Muscle layer of duodenum (tissue), 2 donors: ENCODE data around the gene ASCC1.

ENCODE experiments used
- H3K27ac ChIP-seq: one replicate; pipeline ENCODE4 v1.7.0; 2013; ENCODE audit warnings: mild to moderate bottlenecking, low read length
- H3K27me3 ChIP-seq: one replicate; pipeline ENCODE4 v1.7.0; 2013; ENCODE audit warnings: low read depth, mild to moderate bottlenecking, control low read depth, low read length
- H3K36me3 ChIP-seq, 2 donors: one replicate each; pipeline ENCODE4 v1.7.0; 2013; ENCODE audit warnings: low read length in 2 of 2, control low read depth in 1 of 2, mild to moderate bottlenecking in 1 of 2; ENCODE audit not compliant: insufficient read depth in 2 of 2, control insufficient read depth in 1 of 2
- H3K4me1 ChIP-seq, 2 donors: one replicate each; pipeline ENCODE4 v1.7.0; 2013; ENCODE audit warnings: low read length in 2 of 2, mild to moderate bottlenecking in 2 of 2, control low read depth in 1 of 2, moderate library complexity in 1 of 2; ENCODE audit not compliant: insufficient read depth in 2 of 2, control insufficient read depth in 1 of 2
- H3K4me3 ChIP-seq, 2 donors: one replicate each; pipeline ENCODE4 v1.7.0; 2013; ENCODE audit warnings: low read length in 2 of 2, low read depth in 1 of 2, mild to moderate bottlenecking in 1 of 2
- H3K9me3 ChIP-seq, 2 donors: one replicate each; pipeline ENCODE4 v1.7.0; 2013; ENCODE audit warnings: low read length in 2 of 2, control low read depth in 1 of 2, mild to moderate bottlenecking in 1 of 2; ENCODE audit not compliant: control insufficient read depth in 1 of 2
- donor health status: healthy.

Gene ASCC1

GRCh38 chr10:72075376-72076115, 140.5 kb downstream of the ASCC1 start:
- Histone ChIP-seq H3K4me1 (no peaks in the 10 kb centered on the region), H3K27me3 (no peaks in the 10 kb centered on the region), H3K36me3 (peaks cover 0 to 3% of the 10 kb centered on the region in 2 donors), H3K9me3 (no peaks in the 10 kb centered on the region), H3K27ac (no peak overlapping the region), H3K4me3 (no peak overlapping the region)

- Histone ChIP-seq H3K4me3 (no peak overlapping the region), H3K9me3 (no peaks in the 10 kb centered on the region), H3K36me3 (peaks cover 0 to 3% of the 10 kb centered on the region in 2 donors), H3K4me1 (no peaks in the 10 kb centered on the region), H3K27ac (no peak overlapping the region), H3K27me3 (no peaks in the 10 kb centered on the region)
These were observed 141.3 kb downstream of the ASCC1 start for GRCh38 chr10:72074574-72075375.

GRCh38 chr10:72073708-72074573, 142.1 kb downstream of the ASCC1 start:
- no peaks in the 10 kb centered on the region for H3K27me3 ChIP-seq
- H3K4me1 ChIP-seq: no peaks in the 10 kb centered on the region
- no peak overlapping the region for H3K27ac ChIP-seq

GRCh38 chr10:72072639-72073038, 143.4 kb downstream of the ASCC1 start:
- H3K4me1 ChIP-seq: peaks cover 0 to 6% of the 10 kb centered on the region in 2 donors
- H3K4me3 ChIP-seq: no peak overlapping the region
- no peaks in the 10 kb centered on the region for H3K9me3 ChIP-seq
- H3K36me3 ChIP-seq: peaks cover 0 to 3% of the 10 kb centered on the region in 2 donors
- no peaks in the 10 kb centered on the region for H3K27me3 ChIP-seq
- H3K27ac ChIP-seq: no peak overlapping the region

More at GRCh38 chr10:72073708-72074573, 142.1 kb downstream of the ASCC1 start:
- H3K4me3 ChIP-seq: no peak overlapping the region
- H3K36me3 ChIP-seq: peaks cover 0 to 3% of the 10 kb centered on the region in 2 donors
- no peaks in the 10 kb centered on the region for H3K9me3 ChIP-seq

GRCh38 chr10:72072046-72072445, 144.0 kb downstream of the ASCC1 start:
- H3K27me3 ChIP-seq: no peaks in the 10 kb centered on the region
- H3K9me3 ChIP-seq: no peaks in the 10 kb centered on the region
- H3K36me3 ChIP-seq: peaks cover 0 to 3% of the 10 kb centered on the region in 2 donors
- H3K4me1 ChIP-seq: peaks cover 0 to 11% of the 10 kb centered on the region in 2 donors
- H3K4me3 ChIP-seq: no peak overlapping the region
- H3K27ac ChIP-seq: no peak overlapping the region

GRCh38 chr10:72069751-72070526, 146.1 kb downstream of the ASCC1 start:
- no peaks in the 10 kb centered on the region for H3K27me3 ChIP-seq
- H3K4me3 ChIP-seq: no peak overlapping the region
- H3K36me3 ChIP-seq: peaks cover 0 to 3% of the 10 kb centered on the region in 2 donors
- no peak overlapping the region for H3K27ac ChIP-seq
- H3K9me3 ChIP-seq: no peaks in the 10 kb centered on the region
- peaks cover 3 to 11% of the 10 kb centered on the region in 2 donors for H3K4me1 ChIP-seq

- peaks cover 3 to 11% of the 10 kb centered on the region in 2 donors for H3K4me1 ChIP-seq
- H3K36me3 ChIP-seq: peaks cover 0 to 3% of the 10 kb centered on the region in 2 donors
- no peaks in the 10 kb centered on the region for H3K27me3 ChIP-seq
- H3K4me3 ChIP-seq: no peak overlapping the region
- no peaks in the 10 kb centered on the region for H3K9me3 ChIP-seq
- no peak overlapping the region for H3K27ac ChIP-seq
These were observed 147.1 kb downstream of the ASCC1 start for GRCh38 chr10:72068901-72069446.

GRCh38 chr10:72068126-72068765, 147.8 kb downstream of the ASCC1 start:
- H3K36me3 ChIP-seq: peaks cover 0 to 3% of the 10 kb centered on the region in 2 donors
- no peak overlapping the region for H3K27ac ChIP-seq
- no peak overlapping the region for H3K4me3 ChIP-seq
- no peaks in the 10 kb centered on the region for H3K27me3 ChIP-seq
- H3K9me3 ChIP-seq: no peaks in the 10 kb centered on the region
- peaks cover 3 to 11% of the 10 kb centered on the region in 2 donors for H3K4me1 ChIP-seq

GRCh38 chr10:72067463-72068125, 148.5 kb downstream of the ASCC1 start:
- peaks cover 0 to 3% of the 10 kb centered on the region in 2 donors for H3K36me3 ChIP-seq
- no peaks in the 10 kb centered on the region for H3K27me3 ChIP-seq
- no peaks in the 10 kb centered on the region for H3K9me3 ChIP-seq
- H3K4me1 ChIP-seq: peaks cover 3 to 11% of the 10 kb centered on the region in 2 donors
- no peak overlapping the region for H3K4me3 ChIP-seq
- no peak overlapping the region for H3K27ac ChIP-seq
